Left renal cortex interstitium (tissue), 4 donors: ENCODE measurements around the gene ENDOU. TPM values are rescaled to one million over a fixed set of nuclear protein-coding genes. Genes with fewer than 3 reads are reported as not detected.
A peak's percentile ranks its signal among the peaks of the same experiment; 100 is the strongest.

Source experiments
- DNase-seq, 4 donors: peaks; one replicate each; pipeline ENCODE4 v3.0.0-alpha.2; 2013; ENCODE audit warnings: low read depth in 4 of 4, low spot score in 2 of 4, missing footprints in 1 of 4
- polyA plus RNA-seq, 4 donors: library from polyadenylated mRNA; unstranded; fragments of 120-200 nt; gene quantifications; one replicate each; pipeline ENCODE4 v1.2.1, GENCODE V29; 2013; ENCODE audit not compliant: insufficient read length in 4 of 4

ENDOU gene, protein sequence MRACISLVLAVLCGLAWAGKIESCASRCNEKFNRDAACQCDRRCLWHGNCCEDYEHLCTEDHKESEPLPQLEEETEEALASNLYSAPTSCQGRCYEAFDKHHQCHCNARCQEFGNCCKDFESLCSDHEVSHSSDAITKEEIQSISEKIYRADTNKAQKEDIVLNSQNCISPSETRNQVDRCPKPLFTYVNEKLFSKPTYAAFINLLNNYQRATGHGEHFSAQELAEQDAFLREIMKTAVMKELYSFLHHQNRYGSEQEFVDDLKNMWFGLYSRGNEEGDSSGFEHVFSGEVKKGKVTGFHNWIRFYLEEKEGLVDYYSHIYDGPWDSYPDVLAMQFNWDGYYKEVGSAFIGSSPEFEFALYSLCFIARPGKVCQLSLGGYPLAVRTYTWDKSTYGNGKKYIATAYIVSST
- under 1 TPM; 0.13 to 0.49 (median 0.38) TPM for polyA plus RNA-seq

DNA sequence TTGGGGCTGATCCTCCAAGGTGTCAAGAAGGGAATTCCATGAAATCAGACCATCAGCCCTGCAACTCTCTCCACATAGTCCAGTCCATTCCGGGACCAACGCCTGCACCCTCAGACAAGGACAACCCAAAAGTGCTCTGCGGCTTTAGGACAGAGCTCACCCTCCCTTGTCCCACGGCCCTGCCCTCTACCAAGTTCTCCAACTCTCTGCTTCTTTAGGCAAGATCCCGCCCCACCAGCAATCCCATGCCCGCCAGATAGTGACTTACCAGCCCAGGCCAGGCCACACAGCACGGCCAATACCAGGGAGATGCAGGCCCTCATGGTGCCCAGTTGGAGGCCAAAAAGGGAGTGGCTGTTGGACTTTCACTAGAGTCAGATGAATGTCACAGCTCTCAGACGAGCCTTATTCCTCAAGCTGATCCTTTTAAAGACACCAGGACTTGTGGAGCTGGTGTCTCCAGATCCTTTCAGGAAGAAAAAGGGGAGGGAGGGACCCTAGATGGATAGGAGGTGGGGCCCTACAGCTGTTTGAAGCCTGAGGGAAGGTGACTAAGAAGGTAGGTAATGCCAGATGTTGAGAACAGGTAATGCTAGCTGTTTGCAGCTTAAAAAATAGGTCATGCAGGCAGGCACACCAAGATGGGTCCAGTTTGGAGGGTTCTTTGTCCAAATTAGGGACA is at the start of gene ENDOU:
Gene ENDOU, minus strand, starts transcription at position 400 of the 682 bp plus-strand sequence. Its CDS starts 77 bp downstream, at position 323.
- DNase-seq: no peak

DNA sequence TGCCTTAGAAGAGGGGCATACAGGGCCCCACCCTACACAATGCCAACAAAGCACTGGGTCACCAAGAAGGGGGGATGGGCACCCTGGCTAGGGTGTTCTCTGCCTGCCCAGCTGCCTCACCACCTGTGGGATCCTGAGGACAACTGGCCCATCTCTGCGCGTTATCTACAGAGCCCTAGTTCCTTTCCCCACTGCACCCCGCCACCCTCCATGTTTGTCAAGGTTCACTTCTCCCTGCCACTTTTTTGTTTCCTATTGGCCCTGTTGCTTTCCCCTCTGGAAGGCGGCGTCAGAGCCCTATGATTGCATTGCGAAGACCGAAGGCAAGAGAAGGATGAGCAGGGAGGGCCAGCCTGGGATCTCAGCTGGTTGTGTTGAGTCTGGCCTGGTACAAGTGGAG is 49.4 kb upstream of the ENDOU start:
- no peak for DNase-seq

DNA sequence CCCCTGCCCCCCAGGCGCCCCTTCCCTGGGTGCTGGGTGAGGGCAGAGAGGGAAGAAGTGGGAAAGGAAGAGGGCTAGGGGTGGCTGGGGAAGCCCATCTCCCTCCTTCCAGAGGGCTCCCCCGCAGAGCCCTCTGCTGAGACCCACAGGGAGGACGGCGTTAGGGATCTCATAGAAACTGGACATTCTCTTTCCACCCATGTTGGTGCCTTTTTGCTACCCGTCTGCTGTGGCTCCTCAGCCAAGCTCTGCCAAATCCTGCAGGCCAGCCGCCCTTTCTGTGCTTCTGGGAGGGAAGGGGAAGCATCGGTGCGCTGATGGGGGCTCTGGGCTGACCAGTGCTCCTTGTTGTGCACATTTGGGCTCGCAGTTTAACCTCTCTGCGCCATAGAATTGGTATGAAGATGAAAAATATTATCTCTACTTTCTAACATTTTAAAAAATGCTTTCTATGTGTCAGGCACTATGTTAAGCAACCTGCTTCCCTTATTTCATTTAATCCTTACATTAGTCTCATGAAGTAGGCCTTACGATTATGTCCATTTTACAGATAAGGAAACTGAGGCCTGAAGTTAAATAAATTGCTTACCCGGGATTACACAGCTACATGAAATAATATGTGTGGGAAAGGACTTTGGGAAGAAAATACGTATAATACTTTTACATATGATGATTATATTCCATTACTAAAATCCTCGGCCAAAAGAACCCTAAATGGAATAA is 48.7 kb upstream of the ENDOU start:
- DNase-seq: no peak

DNA sequence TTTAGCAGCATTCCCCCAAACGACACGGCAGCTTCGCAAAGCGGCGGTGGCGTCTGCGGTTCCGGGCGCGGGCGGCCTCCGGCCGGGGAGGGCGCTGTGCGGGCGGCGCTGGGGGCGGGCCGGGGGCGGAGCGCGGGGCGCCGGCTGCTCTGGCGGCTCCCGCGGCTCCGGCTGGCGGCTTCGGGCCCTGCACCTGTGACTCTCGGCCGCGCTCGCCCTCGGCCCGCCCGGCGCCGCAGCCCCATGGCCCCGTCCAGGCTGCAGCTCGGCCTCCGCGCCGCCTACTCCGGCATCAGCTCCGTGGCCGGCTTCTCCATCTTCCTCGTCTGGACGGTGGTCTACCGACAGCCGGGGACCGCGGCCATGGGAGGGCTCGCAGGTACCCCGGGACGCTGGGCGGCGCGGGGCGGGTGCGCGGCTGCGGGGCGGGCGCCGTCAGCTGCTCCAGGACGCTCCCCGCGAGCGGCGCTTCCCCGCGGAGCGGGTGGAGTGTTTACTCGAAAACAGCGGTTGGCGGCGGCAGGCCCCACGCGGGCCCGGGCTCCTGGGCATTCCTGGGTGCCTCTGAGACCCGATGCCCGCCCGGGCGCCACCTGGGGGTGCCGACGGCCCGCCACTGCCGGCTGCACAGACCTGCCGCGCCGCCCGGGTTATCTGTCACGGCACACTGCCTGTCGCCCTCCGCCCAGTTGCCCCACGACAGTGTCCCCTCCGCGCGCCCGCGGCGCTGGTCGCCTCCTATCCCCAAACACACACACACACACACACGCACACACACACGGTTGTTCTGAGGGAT is 48.0 kb upstream of the ENDOU start, which contains the start of gene SLC48A1:
Gene SLC48A1, plus strand, starts transcription at position 177 of the 796 bp plus-strand sequence. Its CDS starts 67 bp downstream, at position 244.
- peak in 1 of 4 donors; percentile 46 for DNase-seq

DNA sequence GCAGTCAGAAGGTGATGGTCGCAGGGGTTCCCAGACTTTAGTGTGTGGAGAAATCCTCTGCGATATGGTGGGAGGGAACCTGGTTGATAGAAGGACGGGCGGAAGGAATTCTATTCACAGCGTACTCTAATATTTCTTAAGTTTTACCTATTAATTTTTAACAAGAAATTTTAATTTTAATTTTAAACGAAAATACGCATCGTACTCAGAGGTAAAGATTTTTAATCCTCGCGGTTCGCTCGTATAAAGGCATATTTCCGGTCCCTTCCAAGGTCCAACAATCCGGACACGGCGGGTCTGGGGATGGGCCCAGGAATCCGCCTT is 47.4 kb upstream of the ENDOU start:
- DNase-seq: no peak

DNA sequence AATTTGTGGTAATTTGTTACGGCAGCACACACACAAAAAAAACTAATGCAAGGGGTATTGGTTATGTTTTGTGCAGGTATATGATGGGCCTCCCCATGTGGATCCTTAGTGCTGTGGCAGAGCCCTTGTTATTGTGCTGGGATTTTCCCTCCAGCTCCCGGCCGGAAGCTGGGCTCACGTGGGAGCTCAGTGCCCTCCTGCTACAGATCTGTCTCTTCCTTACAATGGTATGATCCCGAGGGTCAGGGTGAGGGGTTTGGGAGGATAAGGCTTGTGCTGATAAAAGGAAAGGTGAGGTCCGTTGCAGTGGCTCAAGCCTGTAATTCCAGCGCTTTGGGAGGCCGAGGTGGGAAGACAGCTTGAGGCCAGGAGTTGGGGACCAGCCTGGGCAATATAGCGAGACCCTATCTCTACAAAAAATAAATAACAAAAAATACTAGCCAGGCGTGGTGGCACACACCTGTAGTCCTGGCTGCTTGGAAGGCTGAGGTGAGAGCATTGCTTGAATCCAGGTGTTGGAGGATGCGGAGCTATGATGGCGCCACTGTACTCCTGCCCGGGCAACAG is 46.9 kb upstream of the ENDOU start:
- DNase-seq: no peak

DNA sequence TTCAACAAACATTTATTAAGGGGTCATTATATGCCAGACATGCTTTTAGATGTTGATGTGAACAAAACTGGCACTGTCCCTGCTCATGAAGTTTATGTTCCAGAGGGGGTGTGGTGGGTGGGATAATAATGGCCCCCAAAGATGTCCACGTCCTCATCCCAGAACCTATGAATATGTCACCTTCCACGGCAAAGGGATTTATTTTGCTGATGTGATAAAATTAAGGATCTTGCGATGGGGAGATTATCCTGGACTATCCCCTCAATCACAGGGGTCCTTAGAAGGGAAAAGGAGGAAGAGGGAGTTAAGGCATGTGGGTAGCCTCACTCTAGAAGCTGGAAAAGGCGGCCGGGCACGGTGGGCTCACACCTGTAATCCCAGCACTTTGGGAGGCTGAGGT is 46.0 kb upstream of the ENDOU start:
- DNase-seq: no peak

DNA sequence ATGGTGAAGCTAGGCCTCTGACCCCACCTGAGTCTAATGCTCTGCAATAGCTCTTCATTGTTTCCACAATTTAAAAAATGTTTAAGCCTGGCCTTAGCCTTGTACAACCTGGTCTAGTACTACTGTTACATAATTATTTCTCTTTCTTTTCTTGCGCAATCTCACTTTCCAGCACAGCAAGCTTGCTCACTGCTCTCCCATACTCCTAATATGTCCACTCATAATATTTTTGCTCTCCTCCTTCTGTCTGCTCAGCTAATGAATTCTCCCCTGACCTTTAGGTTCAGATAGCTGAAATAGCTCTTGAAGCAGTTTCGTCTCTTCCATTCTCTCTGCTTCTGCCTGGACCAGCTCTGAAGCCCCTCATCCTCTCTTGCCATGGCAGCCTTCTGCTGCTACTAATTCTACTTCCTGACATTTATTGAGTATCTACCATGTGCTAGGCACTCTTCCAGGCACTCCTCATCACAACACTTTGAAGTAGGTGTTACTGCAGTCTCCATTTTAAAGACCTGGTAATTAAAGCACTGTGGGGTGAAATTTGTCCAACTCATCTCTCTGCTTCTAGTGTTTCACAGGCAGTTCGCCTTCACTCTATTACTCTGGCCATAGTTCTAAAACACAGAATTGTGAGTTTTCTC is 44.9 kb upstream of the ENDOU start:
- no peak for DNase-seq

DNA sequence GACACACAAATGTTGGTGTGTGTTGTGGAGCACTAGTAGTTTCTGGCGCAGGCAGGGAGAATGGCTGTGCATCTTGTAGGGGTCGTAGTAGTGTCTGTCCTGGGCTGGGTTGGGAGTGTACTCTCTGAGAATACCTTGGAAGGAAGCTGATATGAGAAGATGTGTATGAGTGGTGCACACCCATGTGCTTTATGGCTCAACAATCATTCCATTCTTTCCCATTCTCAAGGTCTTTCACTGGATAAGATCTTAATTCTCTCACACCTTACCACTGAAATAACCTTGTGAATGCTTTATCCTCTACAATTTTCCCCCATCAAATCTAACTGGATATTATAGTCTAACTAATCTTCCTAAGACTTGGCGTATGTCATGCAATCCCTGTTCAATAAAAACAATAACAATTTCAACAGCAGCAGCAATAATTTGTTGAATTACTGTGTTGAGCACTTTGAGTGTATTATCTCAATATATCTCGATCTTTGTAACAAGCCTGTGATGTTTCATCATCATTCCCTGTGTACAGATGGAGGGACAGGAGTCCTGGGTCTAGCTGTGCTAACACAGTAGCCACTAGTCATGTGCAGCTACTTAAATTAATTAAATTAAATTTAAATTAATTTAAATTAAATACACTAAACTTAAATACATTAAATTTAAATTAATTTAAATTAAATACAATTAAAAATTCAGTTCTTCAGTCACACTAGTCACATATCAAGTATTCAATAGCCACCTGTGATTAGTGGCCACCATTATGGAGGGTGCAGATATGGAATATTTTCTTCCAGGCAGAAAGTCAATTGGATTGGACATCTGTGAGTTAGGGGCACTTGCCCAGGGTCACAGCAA is 44.2 kb upstream of the ENDOU start:
- DNase-seq: no peak

DNA sequence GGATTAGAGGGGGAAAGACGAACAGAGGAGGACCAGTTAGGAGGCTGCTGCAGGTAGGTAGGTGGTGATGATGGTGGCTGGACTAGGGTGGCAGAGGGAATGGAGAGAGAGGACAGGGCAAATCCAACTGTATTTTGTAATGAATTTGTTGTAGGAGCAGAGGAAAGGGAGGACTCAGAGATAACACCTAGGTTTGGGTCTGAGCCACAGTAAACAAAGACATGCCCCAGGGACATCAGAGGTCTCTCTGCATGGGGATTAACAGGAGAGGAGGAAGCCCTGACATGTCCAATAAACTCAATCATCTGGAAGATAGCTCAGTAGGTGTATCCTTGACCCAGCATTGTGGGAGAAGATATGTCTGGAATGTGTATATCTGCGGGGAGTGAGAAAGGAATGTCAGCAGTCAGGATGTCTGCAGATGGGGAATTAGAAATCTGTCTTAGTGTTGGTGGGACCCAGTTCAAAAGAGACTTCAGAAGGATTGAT is 43.1 kb upstream of the ENDOU start:
- DNase-seq: no peak

DNA sequence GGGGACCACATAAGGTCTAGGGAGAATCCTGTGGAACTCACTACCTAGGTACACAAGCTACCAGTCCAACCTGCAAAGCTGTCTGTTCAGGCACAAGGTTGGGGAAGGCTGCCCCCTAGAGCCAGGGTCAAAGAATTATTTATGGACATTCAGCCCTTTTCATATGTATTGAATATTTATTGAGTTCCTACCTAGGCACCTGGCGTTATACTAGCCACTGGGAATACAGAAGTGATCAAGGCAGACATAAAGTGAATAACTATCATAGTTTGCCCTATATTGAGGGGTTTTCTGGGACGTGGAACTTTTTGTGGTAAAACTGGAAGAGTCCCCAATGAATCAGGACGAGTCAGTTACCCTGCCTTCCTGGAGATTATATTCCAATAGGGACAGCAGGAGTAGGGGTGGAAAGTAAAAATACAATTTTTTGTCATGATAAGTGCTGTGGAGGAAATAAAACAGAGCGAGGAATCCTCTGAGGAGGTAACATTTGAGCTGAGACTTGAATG is 42.0 kb upstream of the ENDOU start:
- no peak for DNase-seq

DNA sequence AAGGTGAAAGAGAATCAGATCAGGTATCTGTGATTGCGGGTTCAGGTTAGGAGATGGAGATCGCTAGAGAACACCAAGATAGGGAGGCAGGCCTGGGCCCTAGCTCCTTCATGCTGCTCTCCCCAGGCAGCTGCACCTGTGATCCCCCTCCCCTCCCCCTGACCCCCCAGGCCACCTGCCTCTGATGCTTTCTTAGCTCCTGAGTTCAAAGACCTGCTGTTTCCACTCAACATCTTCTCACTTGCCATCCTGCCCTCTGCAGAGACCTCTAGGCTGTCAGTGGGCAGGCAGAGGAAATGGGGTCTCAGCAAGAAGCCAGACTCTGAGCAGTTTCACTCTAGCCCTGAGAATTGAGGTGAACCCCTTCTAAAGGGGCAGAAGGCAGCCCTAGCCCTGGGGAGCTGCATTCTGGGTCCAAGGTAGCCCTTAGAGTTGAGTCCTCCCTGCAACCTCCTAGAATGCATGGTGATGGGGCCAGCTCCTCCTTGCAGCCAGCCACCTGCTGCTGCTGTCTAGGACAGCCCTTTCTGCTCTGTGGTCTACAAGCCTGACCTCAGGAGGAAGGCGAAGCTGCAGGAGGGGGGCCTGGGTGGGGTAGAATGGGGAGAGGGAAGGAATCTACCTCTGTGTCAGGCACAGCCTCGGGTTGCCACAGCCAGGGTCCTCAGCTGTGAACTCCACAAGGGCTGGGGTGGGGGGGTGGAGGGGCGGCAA is 41.4 kb upstream of the ENDOU start:
- DNase-seq: no peak

DNA sequence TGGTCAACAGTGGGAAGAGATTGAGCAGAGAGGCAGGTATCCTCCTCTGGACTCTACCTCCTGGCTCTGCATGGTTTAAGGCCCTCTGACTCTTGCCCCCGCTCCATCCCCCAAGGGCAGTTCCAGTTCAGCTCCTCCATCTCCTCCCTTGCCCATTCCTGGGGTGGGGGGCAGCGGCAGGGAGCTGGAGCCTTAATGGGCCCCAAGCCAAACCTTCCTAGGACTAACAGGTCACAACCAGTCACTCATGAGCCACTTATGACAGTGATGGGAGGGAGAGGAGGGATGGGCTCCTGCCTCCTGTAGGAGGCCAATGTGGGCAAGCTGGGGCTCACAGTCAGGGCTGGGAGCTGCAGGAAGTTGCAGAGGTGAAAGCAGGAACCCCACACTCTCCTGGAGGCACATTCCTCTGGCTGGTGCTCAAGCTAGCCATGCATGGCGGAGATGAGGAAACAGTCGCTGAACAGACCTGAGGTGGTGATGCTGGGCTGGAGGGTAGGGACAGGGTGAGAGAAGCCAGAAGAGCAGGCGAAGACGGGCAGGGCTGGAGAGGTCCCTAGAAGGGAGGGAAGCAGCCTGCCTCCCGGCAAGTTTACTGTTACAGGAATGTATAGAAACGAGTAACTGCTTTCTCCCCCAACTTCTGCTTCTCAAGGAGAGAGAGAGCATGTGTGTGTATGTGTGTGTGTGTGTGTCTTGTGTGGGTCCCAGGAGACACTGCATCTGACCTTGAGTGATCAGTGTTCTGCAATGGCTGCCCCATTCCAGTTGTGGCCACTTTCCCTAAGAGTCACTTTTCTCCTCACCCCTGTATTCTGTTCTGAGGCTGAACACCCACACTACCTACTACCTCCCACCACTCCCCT is 38.4 kb upstream of the ENDOU start:
- DNase-seq: no peak

DNA sequence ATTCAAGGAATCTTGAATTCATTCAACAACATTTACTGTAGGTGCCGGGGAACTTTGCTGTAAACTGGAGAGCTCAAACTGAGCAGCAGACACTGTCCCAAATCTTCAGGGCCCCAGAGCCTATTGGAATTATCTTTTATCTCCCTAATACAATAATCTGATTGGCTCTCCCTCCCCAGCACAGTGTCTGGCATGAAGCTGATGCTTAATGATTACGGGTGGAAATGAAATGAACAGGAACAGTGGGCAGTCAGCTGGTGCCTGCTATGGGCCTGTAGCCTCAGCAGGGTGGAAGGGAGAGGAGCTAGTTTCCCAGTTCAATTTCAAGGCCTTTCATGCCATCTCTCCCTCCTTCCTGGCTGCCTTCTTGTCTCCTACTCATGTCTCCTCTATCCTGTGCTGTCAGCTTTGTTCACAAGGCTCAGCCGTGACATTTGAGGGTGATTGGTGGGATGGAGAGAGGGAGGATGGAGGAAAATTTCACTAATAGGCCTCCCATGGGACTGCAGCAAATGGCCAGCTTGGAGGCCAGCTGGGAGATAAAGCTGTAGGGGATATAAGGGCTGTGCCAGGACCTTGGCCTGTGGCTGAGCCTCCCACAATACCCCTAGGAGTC is 37.7 kb upstream of the ENDOU start:
- no peak for DNase-seq

DNA sequence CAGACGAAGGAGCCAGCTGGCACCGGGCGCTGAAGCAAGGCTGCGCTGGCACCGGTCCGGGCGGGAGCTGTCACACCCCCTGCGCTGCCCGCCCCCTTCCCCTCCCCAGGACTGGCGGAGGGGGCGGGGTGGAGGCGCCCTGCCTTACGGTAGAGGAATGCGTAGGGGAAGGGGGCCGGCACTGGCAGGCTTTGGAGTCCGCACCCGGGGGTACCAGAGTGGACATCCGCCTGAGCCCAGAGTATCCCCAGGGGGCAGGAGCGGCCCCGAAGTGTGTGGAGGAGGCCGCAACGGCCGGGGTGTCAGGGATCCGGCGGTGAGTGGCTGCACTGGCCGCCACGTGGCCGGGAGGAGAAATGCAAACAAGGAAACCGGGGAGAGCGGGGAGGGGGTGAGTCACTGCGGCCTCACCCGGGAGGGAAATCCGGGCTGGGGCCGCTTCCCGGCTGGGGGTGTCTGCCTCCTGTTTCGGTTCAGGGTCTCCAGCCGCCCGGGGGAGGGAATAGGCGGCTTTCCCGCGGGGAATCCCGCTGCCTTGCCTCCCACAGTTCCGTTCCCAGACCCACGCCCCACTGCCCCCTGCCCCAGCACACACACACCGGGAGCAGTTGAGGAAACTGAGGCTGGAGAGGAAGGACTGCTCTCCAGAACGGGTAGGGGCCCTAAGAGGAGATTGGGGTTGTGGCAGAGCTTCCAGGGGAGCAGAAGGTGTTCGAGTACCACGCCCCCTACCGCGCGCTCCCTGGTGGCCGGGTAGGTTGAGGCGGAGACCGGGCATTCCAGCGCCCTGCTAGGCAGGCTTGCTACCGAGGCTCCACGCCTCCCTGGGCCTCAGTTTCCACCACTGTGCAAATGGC is 33.8 kb upstream of the ENDOU start, which contains the start of gene RAPGEF3:
Gene RAPGEF3, minus strand, starts transcription at position 47 of the 857 bp plus-strand sequence. CDS start 324 bp downstream, outside the sequence.
- DNase-seq: peak in 1 of 4 donors; percentile 64

DNA sequence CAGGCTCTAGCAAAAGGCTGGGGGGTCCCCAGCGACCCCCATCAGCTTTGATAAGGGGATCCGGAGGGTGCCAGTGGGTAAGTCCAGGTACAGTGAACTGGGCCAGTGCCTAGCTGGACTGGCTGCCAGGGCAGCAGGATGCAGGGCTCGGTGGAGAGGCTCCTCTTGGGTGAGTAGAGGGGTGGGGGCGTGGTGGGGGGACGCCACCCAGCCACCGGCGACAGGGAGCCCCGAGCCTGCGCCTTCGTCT is 33.2 kb upstream of the ENDOU start:
- DNase-seq: no peak
